ENCODE results near the gene PNO1.
A peak's percentile ranks its signal among the peaks of the same experiment; 100 is the strongest.
"Not testable (repeated sequence)": the region's sequence is repeated elsewhere in the genome, so short reads cannot be mapped to it uniquely, and the experiment has no call there.

Gene PNO1

GRCh38 chr2:68157402-68158133 lies at the start of gene PNO1:
TSS of gene PNO1 (plus strand) at chr2:68157888. CDS start at chr2:68157935, 47 bp downstream.
- DNase-seq (ENCODE audit: low read depth in 2 of 2) = peak; percentile 94 to 96

- no peak for DNase-seq (ENCODE audit: low read depth in 2 of 2)
Observed at GRCh38 chr2:68108120-68108519, 49.6 kb upstream of the PNO1 start.

GRCh38 chr2:68110102-68110501 lies 47.6 kb upstream of the PNO1 start:
- no peak for DNase-seq (ENCODE audit: low read depth in 2 of 2)

- DNase-seq (ENCODE audit: low read depth in 2 of 2) = no peak
Observed at GRCh38 chr2:68115965-68116364, 41.7 kb upstream of the PNO1 start.

- DNase-seq (ENCODE audit: low read depth in 2 of 2) = not testable (repeated sequence)
Observed at GRCh38 chr2:68117922-68118321, 39.8 kb upstream of the PNO1 start.

- no peak for DNase-seq (ENCODE audit: low read depth in 2 of 2)
Observed at GRCh38 chr2:68118816-68119215, 38.9 kb upstream of the PNO1 start.

GRCh38 chr2:68119504-68119903 lies 38.2 kb upstream of the PNO1 start:
- DNase-seq (ENCODE audit: low read depth in 2 of 2) = no peak

- DNase-seq (ENCODE audit: low read depth in 2 of 2) = peak; percentile 54 to 61
Observed at GRCh38 chr2:68121873-68122679, 35.6 kb upstream of the PNO1 start.

- DNase-seq (ENCODE audit: low read depth in 2 of 2) = no peak
Observed at GRCh38 chr2:68122680-68122964, 35.1 kb upstream of the PNO1 start.

- DNase-seq (ENCODE audit: low read depth in 2 of 2) = no peak
Observed at GRCh38 chr2:68124321-68124720, 33.4 kb upstream of the PNO1 start.

GRCh38 chr2:68125821-68126220 lies 31.9 kb upstream of the PNO1 start:
- no peak for DNase-seq (ENCODE audit: low read depth in 2 of 2)

GRCh38 chr2:68126561-68126960 lies 31.1 kb upstream of the PNO1 start:
- DNase-seq (ENCODE audit: low read depth in 2 of 2) = no peak

- DNase-seq (ENCODE audit: low read depth in 2 of 2) = no peak
Observed at GRCh38 chr2:68127358-68128242, 30.1 kb upstream of the PNO1 start.

- no peak for DNase-seq (ENCODE audit: low read depth in 2 of 2)
Observed at GRCh38 chr2:68134120-68134519, 23.6 kb upstream of the PNO1 start.

- DNase-seq (ENCODE audit: low read depth in 2 of 2) = no peak
Observed at GRCh38 chr2:68134554-68134953, 23.1 kb upstream of the PNO1 start.

GRCh38 chr2:68135448-68136320 lies 22.0 kb upstream of the PNO1 start:
- no peak for DNase-seq (ENCODE audit: low read depth in 2 of 2)

- no peak for DNase-seq (ENCODE audit: low read depth in 2 of 2)
Observed at GRCh38 chr2:68141875-68142274, 15.8 kb upstream of the PNO1 start.

- DNase-seq (ENCODE audit: low read depth in 2 of 2) = no peak
Observed at GRCh38 chr2:68151037-68151436, 6.7 kb upstream of the PNO1 start.

- no peak for DNase-seq (ENCODE audit: low read depth in 2 of 2)
Observed at GRCh38 chr2:68152681-68153347, 4.9 kb upstream of the PNO1 start.

GRCh38 chr2:68155618-68156017 lies 2.1 kb upstream of the PNO1 start:
- no peak for DNase-seq (ENCODE audit: low read depth in 2 of 2)

GRCh38 chr2:68156419-68156818 lies 1.3 kb upstream of the PNO1 start:
- DNase-seq (ENCODE audit: low read depth in 2 of 2) = no peak

Data from stimulated activated CD8-positive, alpha-beta memory T cell treated with anti-CD3 and anti-CD28 coated beads, Interleukin-7, amount 100 ng/mL, for 4 hours (primary cell).